NCI-H1436 (cell line): Measurements from ENCODE around the gene CATSPER1.
"Not testable (repeated sequence)": the region's sequence is repeated elsewhere in the genome, so short reads cannot be mapped to it uniquely, and the experiment has no call there.

Experiments
- DNase-seq: peaks from one replicate; lab custom pipeline; 2025; lab: John Stamatoyannopoulos, UW

The CATSPER1 gene

DNA sequence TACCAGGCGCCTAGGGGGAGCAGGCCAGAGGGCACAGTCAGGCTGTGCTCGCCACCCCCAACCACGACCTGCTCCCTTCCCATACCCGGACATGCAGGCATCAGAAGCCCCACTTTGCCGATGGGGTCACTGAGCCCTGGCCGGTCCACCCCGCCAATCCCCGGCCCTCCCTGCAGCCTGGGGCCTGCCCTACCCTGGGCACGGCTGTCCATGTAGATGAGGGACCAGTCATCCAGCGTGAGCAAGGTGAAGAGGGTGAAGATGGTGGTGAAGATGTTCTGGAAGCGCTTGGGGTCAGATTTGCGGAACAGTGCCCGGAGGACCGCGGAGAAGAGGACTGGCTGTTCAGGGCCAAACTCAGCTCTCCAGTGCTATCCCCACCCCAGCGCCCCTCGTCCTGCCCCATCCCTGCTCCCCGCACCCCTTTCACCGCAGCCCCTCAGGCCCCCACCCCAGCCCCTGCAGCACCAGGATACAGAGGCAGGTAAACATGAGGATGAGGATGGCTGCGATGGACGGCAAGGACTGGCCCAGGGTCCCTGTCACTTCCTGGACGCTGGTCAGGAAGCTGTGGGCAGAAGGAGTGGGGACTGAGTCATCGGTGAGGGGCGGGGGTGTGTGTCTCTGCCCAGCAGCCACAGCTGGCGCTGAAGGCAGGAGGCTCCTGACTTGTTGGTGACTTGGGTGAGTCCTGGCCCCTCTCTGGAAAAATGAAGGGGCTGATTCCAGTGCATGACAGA, 5.5 kb downstream of the CATSPER1 start:
- DNase-seq: no peak

DNA sequence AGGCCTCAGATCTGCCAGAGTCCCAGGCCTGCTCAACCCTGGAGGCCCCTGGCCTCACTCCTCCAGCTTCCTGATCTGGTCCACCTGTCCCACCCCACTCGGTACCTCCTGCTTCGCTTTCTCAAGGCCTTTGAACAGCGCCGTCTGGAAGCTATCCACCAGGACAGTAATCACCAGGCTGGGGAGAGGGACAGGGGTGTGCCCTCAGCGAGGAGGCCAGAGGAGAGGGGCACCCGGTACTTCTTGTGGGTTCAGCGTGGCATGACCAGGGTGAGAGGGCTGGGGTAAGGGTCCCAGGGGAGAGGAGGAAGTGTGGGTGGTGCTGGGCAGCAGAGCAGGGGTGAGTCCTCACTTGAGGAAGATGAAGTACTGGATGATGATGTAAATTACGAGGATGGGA, 6.1 kb downstream of the CATSPER1 start:
- DNase-seq: no peak

DNA sequence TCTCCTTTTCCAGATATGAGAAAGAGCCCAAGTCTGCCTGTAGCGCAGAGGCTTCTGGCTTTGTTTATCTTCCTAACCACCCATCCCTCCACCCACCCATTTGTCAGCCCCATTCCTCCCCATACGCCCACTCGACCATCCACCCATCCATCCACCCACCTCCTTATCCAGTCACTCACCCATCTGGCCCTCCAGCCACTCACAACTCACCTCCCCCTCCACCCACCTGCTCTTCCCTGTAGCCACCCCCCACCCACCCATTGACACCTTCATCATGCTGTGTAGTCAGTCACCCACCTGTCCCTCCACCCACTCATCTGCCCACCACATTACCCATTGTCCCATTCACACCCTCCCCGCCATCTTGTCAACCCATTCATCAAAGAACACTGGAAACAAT, 9.0 kb downstream of the CATSPER1 start:
- DNase-seq: no peak

DNA sequence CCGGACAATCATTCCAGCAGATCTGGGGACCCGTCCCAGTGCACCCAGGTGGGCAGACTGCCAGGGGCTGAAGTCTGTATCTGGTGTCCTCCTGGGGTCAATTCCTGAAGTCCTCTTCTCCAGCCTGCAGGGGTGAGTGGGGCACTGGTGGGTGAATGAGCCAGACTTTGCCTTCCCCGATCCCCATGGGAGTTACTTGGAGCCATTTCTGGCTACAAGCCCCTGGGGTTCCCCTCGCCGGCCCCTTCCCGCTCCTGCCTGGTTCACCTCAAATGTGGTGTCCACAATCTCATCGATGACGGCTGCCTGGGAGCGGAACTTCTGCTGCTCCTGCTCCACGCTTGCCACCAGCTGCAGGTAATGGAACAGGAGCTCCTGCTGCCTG, 9.5 kb downstream of the CATSPER1 start:
- DNase-seq: no peak

DNA sequence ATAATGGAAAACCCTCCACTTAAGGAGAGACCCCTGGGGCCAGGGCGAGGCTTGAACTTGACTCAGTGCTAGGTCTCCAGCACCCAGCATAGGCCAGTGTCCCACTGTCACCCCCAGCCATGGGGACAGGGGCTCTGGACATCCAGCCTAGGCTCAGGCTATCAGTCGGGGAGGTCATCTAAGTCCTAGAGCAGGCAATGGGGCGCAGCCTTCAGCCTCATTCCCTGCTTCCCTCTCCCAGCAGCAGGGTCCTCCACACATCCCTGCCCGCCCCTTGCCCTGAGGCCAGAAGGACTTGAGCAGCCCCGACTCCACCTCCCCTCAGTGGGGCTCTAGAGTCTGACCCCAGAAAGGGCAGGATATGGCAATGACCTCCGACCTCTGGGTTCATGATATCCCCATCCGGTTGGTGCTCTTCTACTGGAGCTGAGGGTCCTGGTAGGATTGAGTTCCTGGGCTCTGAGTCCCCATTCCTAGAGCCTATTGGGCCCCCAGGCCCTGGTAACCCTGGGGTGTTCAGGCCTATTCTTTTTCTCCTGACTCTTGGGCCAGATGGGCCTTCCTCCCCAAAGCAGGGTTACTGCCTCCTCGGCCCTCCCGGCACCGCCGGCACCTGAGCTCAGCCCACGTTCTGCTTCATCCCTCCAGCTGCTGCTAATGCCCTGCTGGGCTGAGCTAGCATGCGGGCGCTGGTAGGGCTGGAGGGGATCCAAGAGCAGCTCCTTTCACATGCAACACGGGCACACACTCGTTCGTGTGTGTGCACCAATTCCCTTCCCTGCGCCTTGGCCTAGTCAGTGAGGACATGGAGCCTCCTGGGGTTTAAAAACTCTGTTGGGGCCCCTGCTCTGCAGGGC, 10.1 kb downstream of the CATSPER1 start:
- DNase-seq: no peak

DNA sequence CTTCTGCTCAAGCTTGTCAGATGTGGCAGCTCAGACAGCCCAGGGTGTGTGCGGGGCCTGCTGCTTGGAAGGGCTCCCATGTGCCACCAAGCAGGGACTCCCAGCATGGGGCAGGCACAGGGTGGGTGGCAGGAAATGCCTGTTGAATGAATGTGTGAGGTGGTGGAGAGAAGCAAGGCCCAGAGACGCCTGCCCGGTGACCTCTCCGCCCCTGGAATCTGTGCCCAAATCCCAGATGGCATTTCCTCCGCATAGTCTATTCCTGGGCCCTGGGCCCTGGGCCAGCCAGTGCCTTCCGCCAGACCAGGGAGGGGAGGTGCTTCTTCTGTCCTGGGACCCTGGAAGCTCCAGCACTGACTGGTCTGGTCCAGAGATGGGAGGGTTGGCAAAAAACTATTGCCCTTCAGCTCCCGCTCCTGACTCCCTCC, 10.8 kb downstream of the CATSPER1 start:
- no peak for DNase-seq

DNA sequence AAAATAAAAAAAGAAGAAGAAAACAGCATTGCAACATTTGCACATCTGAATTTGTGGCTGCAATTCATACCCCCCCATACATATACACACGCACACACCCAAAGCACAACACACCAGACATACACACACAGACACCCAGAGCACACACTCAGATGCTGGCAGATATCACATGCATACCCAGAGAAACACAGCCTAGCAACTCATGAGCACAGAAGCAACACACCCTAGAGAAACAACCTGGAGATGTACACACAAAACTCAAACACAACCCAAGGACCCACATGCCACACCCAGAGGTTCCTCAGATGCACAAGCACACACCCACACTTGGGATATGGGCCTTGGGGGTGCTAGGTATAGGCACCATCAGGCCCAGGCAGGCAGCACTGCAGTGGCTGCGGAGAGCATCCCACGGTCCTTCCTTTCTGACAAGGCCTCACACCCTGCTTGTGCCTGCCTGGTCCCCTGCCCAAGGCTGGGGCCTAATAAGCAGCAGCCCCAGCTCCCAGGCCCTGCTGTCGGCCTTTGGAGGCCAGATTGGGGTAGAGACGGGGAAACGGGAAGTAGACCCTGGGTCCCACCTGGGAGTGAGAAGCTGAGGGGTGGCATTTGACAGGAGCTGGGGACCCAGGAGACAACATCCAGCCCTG, 11.3 kb downstream of the CATSPER1 start:
- DNase-seq: no peak

DNA sequence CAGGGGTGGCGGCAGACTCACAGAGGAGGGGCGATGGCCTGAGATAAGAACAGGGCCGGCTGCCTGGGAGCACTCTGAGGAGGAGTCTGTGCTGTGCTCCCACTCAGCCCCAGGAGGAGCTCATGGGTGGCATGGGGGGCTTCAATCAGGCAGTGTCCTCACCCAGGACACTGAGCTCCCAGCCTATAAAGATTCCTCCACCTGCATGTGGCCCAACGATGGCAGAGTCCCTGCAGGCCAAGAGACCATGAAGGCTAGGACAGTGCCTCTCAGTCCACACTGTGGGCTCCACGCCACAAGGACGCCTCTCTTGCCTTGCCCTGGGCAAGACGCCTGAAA, 12.5 kb downstream of the CATSPER1 start:
- DNase-seq: no peak

DNA sequence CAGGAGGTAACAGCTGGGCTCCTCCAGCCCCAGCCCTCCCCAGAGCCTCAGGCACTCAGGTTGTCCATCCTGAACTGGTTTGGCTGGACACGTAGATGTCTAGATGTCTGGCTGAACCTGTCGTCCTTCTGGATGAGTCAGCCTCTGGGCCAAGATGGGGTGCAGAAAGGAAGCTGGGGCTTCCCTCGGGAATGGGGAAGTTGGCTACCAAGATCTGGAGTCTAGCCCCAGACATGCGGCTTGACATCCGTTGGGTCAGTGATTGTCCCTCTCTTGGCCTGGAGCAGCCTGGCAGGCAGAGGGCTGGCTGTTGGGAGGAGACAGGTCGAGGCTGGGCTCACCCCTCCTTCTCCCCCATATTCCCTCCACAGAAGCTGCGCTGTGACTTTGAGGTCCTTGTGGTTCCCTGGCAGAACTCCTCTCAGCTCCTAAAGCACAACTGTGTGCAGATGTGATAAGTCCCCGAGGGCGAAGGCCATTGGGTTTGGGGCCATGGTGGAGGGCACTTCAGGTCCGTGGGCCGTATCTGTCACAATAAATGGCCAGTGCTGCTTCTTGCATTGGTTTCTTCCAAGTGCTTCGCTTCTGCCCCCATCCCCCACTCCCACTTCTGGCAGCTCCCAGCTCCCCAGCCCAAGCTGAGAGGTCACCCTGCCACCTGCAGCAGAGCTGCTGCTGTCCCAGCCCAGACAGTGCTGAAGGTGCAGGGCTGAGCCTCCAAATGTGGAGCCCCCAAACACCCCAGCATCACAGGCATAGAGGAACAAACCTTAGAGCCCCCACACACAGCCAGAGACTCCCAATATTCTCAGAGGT, 13.1 kb downstream of the CATSPER1 start:
- DNase-seq: no peak

DNA sequence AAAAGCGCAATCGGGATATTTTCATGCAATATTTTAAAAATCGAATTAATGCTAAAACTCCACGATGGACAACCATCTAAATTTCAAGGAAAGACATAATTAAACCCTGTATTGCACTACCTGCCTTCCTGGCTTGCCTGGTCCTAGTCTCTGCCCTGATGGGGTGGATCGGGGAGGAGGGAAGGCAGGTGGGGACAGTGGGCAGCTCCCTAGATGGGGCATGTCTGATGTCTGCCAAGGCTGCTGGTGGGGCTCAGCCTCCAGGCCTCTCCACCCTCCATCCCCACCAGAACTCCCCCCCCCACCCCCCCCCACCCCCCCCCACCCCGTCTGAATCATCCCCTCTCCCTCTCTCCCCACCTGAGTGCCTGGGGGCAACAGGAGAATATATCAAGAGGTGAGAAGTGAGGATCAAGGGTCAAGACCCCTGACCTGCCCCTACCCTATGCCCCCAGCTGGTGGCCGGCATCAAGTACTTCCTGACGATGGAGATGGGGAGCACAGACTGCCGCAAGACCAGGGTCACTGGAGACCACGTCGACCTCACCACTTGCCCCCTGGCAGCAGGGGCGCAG, 13.8 kb downstream of the CATSPER1 start:
- DNase-seq: no peak

DNA sequence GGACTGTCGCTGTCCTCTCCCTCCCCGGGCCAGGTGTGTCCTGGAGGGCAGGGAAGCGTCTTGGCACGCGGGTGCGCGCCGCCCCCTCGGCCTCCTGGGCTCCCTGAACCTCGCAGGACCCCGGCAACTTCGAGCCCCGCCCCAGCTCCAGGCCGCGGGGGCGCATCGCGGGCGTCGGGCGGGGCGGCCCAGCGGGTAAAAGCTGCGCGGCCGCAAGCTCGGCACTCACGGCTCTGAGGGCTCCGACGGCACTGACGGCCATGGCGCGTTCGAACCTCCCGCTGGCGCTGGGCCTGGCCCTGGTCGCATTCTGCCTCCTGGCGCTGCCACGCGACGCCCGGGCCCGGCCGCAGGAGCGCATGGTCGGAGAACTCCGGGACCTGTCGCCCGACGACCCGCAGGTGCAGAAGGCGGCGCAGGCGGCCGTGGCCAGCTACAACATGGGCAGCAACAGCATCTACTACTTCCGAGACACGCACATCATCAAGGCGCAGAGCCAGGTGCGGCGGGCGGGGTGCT, 14.4 kb downstream of the CATSPER1 start, which contains the start of gene CST6:
TSS of gene CST6 (plus strand) at position 224 of the 519 bp plus-strand sequence. CDS start at position 261, 37 bp downstream.
- no peak for DNase-seq

DNA sequence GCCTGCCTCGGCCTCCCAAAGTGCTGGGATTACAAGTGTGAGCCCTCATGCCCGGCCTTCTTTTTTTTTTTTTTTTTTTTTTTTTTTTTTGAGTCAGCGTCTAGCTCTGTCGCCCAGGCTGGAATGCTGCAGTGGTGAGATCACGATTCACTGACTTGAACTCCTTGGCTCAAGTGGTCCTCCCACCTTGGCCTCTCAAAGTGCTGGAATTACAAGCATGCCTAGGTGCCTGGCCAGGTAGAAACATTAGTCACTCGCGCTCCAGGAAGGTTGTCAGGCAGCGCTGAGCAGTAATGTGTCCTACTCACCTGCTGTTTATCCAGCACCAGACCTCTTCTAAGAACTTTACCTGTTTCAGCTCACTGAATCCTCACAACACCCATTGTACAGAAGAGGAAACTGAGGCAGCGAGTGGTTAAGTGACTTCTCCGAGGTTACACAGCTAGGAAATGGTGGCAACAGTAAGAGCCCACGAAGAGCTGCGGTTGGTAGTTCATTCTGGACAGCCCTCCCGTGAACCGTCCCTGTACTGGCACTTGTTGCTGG, 15.0 kb downstream of the CATSPER1 start:
- no peak for DNase-seq

DNA sequence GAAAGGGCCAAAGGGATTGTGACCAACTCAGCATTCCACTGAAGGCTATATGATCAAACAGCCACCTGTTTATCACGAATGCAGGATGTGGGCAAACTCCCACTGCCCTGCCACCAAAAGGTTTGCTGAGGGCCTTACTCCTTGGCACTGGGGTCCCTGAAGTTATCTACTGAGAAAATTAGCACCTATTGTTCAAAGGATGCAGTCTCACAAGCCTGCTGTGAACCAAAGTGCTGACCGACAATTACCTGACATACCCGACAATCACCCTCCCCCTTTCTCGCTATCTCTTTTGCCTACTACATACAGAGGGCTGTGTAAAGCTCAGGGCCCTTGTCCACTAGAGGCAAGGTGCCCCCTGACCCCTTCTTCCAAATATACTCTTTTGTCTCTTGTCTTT, 16.2 kb downstream of the CATSPER1 start:
- not testable (repeated sequence) for DNase-seq

DNA sequence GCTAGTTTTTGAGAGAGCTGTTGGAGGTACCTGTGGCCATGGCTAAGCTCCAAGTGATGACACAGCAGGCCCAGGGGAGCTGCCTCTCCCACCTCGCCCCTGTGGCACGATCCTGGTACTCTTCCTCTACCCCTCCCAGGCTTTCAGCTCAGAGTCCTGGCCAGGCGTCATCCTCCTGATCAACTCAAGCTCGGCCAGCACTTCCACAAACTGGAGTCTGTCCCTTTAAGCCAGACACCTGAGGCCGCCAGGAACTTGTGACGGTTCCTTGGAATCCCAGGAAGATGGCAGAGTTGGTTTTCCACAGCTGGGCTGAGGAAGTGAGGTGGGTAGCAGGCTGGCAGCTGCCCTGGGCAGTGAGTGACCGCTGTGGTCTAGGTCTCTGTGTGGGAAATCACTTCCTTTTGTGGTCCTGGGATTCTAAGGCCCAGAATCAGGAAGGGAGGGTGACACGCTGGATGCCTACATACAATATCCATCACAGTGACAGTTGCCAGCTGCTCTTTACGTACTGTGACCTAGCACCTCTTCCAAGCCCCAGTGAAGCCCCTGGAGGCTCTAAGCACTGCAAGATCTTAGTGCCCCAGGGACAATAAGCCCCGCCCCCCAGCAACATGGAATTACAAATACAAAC, 17.7 kb downstream of the CATSPER1 start:
- no peak for DNase-seq

DNA sequence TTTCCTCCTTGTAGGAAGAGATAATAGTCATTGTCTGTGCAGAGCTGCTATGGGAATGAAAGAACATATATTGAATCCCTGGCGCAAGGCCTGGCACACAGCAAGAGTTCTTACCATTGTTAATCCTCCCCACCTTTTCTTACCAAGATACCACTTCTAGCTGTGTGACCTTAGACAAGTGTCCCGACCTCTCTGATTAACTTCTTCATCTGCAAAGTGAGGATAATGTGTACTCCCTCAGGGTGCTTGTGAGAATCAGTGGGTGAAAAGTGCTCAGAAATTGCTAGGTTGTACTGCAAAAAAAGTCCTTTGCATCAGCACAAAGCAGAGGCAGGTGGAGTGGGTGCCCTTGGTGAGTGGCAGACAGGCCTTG, 18.2 kb downstream of the CATSPER1 start:
- DNase-seq: no peak

DNA sequence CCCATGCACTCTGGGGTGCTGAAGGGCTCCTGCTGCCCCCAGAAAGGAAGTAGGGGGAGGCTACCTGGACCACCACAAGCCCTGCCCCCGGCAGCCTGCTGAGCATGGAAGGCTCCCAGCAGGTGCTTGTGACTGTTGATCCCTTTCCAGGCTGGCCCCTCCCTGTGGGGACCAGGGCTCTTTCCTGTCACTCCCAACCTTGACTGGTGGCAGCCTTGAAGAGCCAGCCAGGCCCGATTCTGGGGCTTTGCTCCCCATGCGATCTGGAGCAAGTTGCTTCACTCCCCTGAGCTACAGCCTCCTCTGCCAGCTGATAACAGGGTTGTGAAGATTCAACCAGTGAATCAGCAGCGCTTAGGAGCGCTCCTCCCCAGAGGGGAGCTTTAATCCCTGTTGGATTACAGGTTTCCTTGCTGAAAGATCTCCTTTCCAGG, 19.1 kb downstream of the CATSPER1 start:
- no peak for DNase-seq

DNA sequence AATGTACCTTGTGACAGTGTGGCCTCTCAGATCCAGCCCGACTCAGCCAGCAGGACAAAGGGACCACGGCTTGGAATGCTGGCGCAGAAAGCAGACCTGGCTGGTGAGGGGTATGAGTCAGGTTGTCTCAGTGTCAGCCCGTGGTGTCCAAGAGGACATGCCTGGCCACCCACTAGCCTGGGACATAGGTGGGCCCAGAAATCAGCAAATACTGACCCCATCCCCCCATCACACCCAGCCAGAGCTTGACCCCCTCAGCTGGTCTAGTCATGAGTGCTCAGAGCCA, 19.4 kb downstream of the CATSPER1 start:
- no peak for DNase-seq

DNA sequence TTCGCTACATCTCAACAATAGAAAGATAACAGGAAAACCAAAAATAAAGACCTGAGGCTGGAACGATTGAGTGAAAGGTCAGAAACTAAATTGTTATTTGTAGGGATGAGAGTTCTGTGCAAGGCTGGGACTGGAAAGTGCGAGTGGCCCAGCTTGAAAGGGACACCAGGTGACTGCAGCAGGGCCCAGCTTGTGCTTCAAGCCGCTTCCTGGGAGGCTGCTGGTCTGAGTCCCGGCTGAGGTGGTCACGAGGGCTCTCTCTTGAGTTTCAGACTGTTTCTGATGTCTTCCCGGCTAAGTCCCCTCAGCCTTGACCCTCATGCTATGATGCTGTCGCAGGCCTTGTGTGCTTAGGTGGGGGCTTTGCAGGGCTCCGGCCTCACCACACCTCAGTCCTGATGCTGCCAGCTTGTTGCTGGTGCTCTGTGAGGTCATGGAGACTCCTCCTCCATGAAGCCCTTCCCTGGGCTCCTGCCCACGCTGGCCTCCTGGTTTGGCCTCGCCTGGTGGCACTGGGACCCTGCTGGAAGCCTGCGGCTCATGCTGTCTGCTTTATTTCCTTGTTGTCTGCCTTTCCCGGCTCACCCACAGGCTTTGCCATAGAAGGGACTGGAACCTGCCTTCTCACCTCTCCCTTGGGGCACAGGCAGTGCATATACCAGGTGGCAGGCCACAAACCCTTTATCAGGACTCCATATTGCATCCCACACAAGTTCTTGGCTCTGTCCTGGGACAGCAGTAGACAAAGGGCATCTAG, 20.0 kb downstream of the CATSPER1 start:
- DNase-seq: no peak

DNA sequence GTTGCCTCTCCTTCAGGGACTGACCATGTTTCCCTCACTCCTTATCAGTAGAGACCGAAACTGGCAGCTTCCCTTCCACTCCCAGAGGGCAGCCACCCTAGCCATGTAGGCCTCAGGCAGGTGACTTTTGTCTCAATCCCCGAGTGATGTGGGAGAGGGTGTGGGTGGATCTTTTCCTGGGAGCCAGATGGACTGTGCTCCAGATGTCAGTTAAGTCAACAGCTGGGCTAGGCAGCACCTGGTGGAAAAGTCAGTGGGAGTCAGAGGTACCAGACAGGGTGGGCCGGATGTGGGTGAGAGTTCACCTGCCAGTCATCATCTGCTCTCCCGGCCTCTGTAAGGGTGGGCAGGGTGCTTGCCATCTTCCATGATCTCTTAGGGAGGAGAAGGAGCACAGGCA, 22.1 kb downstream of the CATSPER1 start:
- no peak for DNase-seq

DNA sequence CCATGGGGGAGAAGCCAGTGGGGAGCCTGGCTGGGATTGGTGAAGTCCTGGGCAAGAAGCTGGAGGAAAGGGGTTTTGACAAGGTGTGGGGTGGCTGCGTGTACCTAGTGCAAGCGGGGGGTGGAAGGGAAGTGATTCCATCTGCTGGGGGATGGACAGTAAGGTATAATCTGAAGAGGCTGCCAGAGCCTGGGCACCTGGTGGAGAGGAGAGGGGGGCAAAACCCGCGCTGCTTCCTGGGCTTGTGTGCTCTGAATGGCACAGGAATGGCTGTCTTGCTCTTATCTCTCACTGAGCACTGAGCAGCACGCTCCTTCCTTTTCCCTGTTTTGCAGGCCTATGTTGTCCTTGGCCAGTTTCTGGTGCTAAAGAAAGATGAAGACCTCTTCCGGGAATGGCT, 23.0 kb downstream of the CATSPER1 start:
- DNase-seq: no peak
